AML-193 (cell line): ENCODE results near the gene RELCH.
"Not testable (repeated sequence)": the region's sequence is repeated elsewhere in the genome, so short reads cannot be mapped to it uniquely, and the experiment has no call there.

Experiments
- DNase-seq, 2 experiments: peaks; one replicate each; lab custom pipeline; 2025; lab: John Stamatoyannopoulos, UW

Gene RELCH, protein sequence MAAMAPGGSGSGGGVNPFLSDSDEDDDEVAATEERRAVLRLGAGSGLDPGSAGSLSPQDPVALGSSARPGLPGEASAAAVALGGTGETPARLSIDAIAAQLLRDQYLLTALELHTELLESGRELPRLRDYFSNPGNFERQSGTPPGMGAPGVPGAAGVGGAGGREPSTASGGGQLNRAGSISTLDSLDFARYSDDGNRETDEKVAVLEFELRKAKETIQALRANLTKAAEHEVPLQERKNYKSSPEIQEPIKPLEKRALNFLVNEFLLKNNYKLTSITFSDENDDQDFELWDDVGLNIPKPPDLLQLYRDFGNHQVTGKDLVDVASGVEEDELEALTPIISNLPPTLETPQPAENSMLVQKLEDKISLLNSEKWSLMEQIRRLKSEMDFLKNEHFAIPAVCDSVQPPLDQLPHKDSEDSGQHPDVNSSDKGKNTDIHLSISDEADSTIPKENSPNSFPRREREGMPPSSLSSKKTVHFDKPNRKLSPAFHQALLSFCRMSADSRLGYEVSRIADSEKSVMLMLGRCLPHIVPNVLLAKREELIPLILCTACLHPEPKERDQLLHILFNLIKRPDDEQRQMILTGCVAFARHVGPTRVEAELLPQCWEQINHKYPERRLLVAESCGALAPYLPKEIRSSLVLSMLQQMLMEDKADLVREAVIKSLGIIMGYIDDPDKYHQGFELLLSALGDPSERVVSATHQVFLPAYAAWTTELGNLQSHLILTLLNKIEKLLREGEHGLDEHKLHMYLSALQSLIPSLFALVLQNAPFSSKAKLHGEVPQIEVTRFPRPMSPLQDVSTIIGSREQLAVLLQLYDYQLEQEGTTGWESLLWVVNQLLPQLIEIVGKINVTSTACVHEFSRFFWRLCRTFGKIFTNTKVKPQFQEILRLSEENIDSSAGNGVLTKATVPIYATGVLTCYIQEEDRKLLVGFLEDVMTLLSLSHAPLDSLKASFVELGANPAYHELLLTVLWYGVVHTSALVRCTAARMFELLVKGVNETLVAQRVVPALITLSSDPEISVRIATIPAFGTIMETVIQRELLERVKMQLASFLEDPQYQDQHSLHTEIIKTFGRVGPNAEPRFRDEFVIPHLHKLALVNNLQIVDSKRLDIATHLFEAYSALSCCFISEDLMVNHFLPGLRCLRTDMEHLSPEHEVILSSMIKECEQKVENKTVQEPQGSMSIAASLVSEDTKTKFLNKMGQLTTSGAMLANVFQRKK

GRCh38 chr18:62186774-62187542, at the start of gene RELCH, which contains the start of gene PIGN:
TSS of gene RELCH (plus strand) at chr18:62187255. CDS start at chr18:62187506, 251 bp downstream.
TSS of gene PIGN (minus strand) at chr18:62187056. CDS start at chr18:62161353, 25,703 bp downstream.
- DNase-seq, result peak; percentile 93 to 98

- no peak for DNase-seq
These were observed 48.4 kb upstream of the RELCH start for GRCh38 chr18:62138461-62139235.

DNA sequence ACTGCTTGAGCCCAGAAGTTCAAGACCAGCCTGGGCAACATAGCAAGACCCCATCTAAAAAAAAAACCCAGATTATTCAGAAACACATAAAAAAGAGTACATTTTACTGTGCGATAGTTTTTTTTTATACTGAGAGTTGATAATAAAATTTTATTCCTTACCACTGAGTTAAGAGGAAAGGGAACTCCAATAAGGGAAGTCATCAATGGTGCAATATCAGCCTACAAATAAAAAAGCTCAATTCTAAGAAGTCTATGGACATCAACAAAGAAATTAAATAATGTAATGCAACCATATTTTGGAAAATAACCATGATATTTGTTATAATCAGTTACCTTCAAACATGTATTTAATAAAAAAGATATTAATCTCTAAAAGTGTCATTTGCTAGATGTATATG, 46.8 kb upstream of the RELCH start:
- peak; percentile 15 to 30 for DNase-seq

DNA sequence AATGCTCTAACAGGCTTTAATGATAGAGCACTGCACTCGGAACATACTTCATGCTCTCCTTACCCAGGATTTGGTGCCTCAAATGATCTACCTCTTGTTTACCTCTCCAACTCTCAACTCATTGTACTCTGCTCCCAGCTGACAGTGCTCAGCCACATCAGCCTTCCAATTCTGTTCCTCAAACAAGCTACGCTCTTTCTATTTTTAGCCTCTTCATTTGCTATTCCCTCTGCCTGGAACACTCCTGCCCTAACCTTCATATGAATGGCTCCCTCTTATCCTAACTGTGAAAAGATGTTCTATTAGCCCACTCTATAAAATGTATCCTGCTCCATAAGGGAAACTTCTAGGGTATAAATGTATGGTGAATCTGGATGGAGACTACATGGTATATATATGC, 42.7 kb upstream of the RELCH start:
- DNase-seq, result no peak

GRCh38 chr18:62151068-62151771, 35.8 kb upstream of the RELCH start:
- DNase-seq, result no peak

DNA sequence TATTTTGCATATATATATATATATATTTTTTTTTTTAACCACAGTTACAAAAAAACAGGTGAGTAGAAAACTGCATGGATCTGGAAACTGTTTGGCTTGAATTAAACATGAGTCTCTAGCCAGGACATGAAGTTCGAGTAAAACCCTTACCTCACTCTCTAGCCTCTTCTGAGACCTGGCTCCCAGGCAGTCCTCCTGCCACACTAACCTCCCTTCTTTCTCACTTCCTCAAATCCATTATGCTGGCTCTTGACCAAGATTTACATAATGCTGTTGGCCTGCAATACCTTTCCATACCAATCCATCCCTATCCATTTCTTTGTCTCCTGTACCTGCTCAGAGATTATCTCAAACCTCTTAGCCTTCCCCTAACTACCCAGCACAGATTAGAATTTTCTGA, 34.2 kb upstream of the RELCH start:
- no peak for DNase-seq

GRCh38 chr18:62157843-62158242, 29.2 kb upstream of the RELCH start:
- no peak for DNase-seq

- DNase-seq, result no peak
These were observed 22.7 kb upstream of the RELCH start for GRCh38 chr18:62164310-62164709.

GRCh38 chr18:62164855-62165487, 22.1 kb upstream of the RELCH start:
- no peak for DNase-seq

GRCh38 chr18:62165583-62165982, 21.5 kb upstream of the RELCH start:
- DNase-seq, result no peak

- DNase-seq, result not testable (repeated sequence)
These were observed 20.5 kb upstream of the RELCH start for GRCh38 chr18:62166524-62166923.

DNA sequence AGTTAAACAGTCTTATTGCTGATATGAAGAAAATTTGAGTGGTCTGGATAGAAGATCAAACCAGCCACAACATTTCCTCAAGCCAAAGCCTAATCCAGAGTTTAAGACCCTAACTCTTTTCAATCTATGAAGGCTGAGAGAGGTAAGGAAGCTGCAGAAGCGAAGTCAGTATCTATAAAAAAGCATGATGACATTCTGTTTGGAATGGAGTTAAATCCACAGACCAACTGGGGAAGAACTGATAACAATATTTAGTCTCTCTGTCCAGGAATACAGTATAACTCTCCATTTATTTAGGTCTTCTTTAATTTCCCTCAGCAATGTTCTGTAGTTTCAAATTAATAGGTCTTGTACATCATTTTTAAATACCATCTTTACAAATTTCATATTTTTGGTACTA, 16.2 kb upstream of the RELCH start:
- DNase-seq, result no peak

DNA sequence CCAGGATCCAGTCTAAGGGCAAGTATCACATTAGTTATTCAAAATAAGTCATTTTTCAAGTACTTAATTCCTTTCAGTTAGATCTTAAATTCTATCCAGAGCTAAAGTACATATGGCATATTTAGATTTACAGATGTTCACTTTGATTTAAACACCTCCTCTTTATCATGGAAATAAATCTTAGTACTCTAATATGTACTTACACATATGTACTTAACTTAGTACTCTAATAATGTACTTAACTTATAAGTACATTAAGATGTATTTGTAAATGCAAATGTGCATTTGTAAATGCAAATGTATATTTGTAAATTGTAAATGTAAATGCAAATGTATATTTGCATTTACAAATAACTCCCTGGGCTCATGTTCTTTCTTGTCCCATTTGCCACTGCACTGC, 14.8 kb upstream of the RELCH start:
- DNase-seq, result no peak

GRCh38 chr18:62175521-62175920, 11.5 kb upstream of the RELCH start:
- no peak for DNase-seq

- DNase-seq, result no peak
These were observed 9.8 kb upstream of the RELCH start for GRCh38 chr18:62177271-62177670.

DNA sequence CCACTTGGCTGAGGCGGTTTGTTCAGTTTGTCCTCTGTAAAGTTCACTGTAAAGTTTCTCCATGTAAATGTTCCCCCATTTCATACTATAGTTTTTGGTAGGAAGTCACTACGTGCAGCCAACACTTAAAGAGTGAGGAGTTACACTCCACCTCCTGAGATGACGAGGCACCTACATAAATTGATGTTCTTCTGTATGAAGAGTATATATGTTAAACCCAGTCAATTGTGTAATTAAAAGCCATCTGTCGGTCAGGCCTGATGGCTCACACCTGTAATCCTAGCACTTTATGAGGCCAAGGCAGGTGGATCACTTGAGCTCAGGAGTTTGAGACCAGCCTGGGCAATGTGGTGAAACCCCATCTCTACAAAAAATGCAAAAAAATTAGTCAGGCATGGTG, 7.8 kb upstream of the RELCH start:
- DNase-seq, result no peak

DNA sequence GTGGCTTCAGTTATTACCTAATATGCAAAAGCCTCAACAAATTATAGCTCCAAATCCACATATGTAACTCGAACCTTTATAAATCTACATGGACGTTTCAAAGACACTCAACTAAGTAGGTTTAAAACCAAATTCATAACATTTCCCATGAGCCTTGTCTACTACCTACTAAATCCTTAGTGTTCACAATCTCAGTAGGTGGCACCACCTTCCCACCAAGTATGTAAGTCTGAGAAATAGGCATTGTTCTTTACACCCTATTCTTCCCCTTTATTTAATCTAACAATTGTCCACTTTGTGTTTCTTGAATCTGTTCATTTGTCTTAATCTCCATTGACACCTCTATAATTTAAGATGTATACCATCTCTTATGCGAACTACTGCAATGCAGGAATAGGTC, 4.8 kb upstream of the RELCH start:
- peak; percentile 27 to 60 for DNase-seq

DNA sequence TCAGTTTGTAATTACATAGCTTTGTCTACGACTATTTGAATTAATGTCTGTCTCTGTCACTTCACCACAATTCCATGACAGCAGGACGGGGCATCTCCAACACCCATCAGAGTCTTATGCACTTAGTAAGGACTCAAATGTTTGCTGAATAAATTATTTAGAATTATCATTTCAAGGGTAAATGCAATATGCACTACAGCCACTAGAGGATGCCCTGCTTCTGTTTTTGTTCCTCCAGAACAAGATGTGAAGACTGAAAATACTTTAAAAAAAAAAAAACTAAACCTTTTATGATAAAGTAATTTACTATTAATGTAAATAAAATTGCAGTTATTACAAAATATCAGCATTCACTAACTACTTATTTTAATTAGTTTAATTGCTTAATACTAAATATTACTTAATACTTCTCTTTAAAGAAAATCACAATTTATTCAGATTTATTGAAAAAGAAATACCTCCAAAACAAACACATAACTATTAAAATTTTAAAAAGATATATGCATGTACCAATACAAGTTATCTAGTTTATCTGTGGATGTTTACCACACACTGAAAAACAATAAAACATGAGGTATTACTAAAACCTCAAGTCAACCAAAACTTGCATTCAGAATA, 3.4 kb upstream of the RELCH start:
- DNase-seq, result peak; percentile 38 to 54

GRCh38 chr18:62186499-62186773, 619 bp upstream of the RELCH start:
- no peak for DNase-seq
